GM12878 (cell line): ENCODE measurements around the gene STAT5B. TPM values are rescaled to one million over a fixed set of nuclear protein-coding genes. Genes with fewer than 3 reads are reported as not detected.
A peak's percentile ranks its signal among the peaks of the same experiment; 100 is the strongest.

ENCODE experiments used
- ASH2L ChIP-seq: fragments of 300-600, 200-600 bp; sonication (generic); IDR thresholded peaks from 2 replicates; pipeline ENCODE4 v1.6.1; 2017; ENCODE audit warnings: low read depth, mild to moderate bottlenecking, borderline replicate concordance
- CBX3 ChIP-seq: fragments of 200-600 bp; sonication (generic); IDR thresholded peaks from 2 replicates; pipeline ENCODE4 v1.6.1; 2016; ENCODE audit warnings: low read depth, borderline replicate concordance
- CEBPZ ChIP-seq: fragments of 150-350 bp; IDR thresholded peaks from 2 replicates; pipeline ENCODE4 v1.6.1; 2016; ENCODE audit warnings: low read depth, low read length
- CHD1 ChIP-seq: IDR thresholded peaks from 2 replicates; pipeline ENCODE4 v1.6.1; 2012; ENCODE audit warnings: low read depth, low read length, improper control_type of control experiment
- EGR1 ChIP-seq, 2 experiments: IDR thresholded peaks; 1 replicate in 1 of 2; 2 replicates in 1 of 2; pipeline ENCODE4 v1.6.1; 2011 to 2012; ENCODE audit warnings: low read depth in 2 of 2, low read length in 2 of 2, borderline replicate concordance in 1 of 2, mild to moderate bottlenecking in 1 of 2, moderate library complexity in 1 of 2
- EP300 ChIP-seq, 2 experiments: fragments of 150-350 bp in 1 of 2; IDR thresholded peaks; 2 replicates each; pipeline ENCODE4 v1.6.1; 2011 to 2012; ENCODE audit warnings: low read depth in 2 of 2, low read length in 2 of 2, borderline replicate concordance in 1 of 2, improper control_type of control experiment in 1 of 2, inconsistent platforms in 1 of 2; ENCODE audit not compliant: control insufficient read depth in 1 of 2
- KAT2A ChIP-seq: conservative IDR thresholded peaks from 2 replicates; pipeline ENCODE4 v1.6.1; 2011; ENCODE audit warnings: low read depth, low read length; ENCODE audit not compliant: control insufficient read depth
- KDM1A ChIP-seq: fragments of 200-600 bp; sonication (generic); IDR thresholded peaks from 2 replicates; pipeline ENCODE4 v1.6.1; 2016; ENCODE audit warnings: borderline replicate concordance
- MTA2 ChIP-seq: fragments of 450-650 bp; IDR thresholded peaks from 2 replicates; pipeline ENCODE4 v1.6.1; 2016; ENCODE audit warnings: low read depth, mild to moderate bottlenecking, moderate library complexity
- MTA3 ChIP-seq: IDR thresholded peaks from 2 replicates; pipeline ENCODE4 v1.6.1; 2012; ENCODE audit warnings: low read length, inconsistent platforms, borderline replicate concordance
- NFYA ChIP-seq: IDR thresholded peaks from 2 replicates; pipeline ENCODE4 v1.6.1; 2011; ENCODE audit warnings: low read depth, mild to moderate bottlenecking, low read length, improper control_type of control experiment, borderline replicate concordance
- NR2F1 ChIP-seq: fragments of 450-650 bp; conservative IDR thresholded peaks from 2 replicates; pipeline ENCODE4 v1.6.1; 2017; ENCODE audit warnings: mild to moderate bottlenecking
- POLR2AphosphoS2 ChIP-seq: IDR thresholded peaks from 2 replicates; pipeline ENCODE4 v1.6.1; 2011; ENCODE audit warnings: low read depth, mild to moderate bottlenecking, low read length, improper control_type of control experiment, moderate library complexity
- SMC3 ChIP-seq: IDR thresholded peaks from 2 replicates; pipeline ENCODE4 v1.6.1; 2011; ENCODE audit warnings: low read length, improper control_type of control experiment, borderline replicate concordance
- polyA plus RNA-seq, 11 experiments: library from polyadenylated mRNA; depleted of rRNA in 4 of 11; unstranded in 6 of 11; stranded (reverse) in 5 of 11; fragments of >200 nt; fragmentation: Nextera tagmentation in 4 of 11; fragmentation: Illumina TruSeq in 1 of 11; extraction: Ambion mirVana in 4 of 11; extraction: Trizol in 1 of 11; gene quantifications; 1 replicate in 1 of 11; 2 replicates in 10 of 11; pipeline versions ENCODE4 v1.2.1 to v1.2.3, GENCODE V29; 2011 to 2016; ENCODE audit warnings: inconsistent platforms in 2 of 11, missing spikeins in 2 of 11, low read depth in 1 of 11
- total RNA-seq, 4 experiments: library from RNA; depleted of rRNA in 3 of 4; stranded (reverse); fragments of >200 nt in 3 of 4; fragmentation: Illumina TruSeq in 1 of 4; extraction: Trizol in 1 of 4; gene quantifications; 2 replicates each; pipeline versions ENCODE4 v1.2.1 to v1.2.3, GENCODE V29; 2013 to 2021
- TF ChIP-seq, protein P1 (sequence below): fragments of 450-650 bp; IDR thresholded peaks from 2 replicates; pipeline ENCODE4 v1.6.1; 2017; ENCODE audit warnings: mild to moderate bottlenecking, low read depth, inconsistent platforms; ENCODE audit not compliant: poor library complexity, severe bottlenecking
- TF ChIP-seq, protein P2 (sequence below): IDR thresholded peaks from 2 replicates; pipeline ENCODE4 v1.6.1; 2011; ENCODE audit warnings: borderline replicate concordance, low read depth, mild to moderate bottlenecking, moderate library complexity, mixed read lengths, low read length; ENCODE audit not compliant: insufficient read depth; ENCODE audit errors: extremely low read length
- TF ChIP-seq, protein P3 (sequence below): fragments of 450-650 bp; conservative IDR thresholded peaks from 2 replicates; pipeline ENCODE4 v1.6.1; 2017; ENCODE audit warnings: mild to moderate bottlenecking, moderate library complexity
- TF ChIP-seq, protein P4 (sequence below), 3 experiments: IDR thresholded peaks in 2 of 3; conservative IDR thresholded peaks in 1 of 3; 2 replicates each; pipeline ENCODE4 v1.5.1; 2011; ENCODE audit warnings: low read depth in 3 of 3, low read length in 3 of 3, mild to moderate bottlenecking in 3 of 3, control low read depth in 2 of 3, moderate library complexity in 2 of 3, inconsistent platforms in 1 of 3, mixed read lengths in 1 of 3; ENCODE audit not compliant: control insufficient read depth in 2 of 3, insufficient read depth in 1 of 3; ENCODE audit errors: extremely low read depth in 1 of 3

Gene STAT5B
- total and polyA plus RNA-seq, 10 of the 15 experiments (the other 5 are each of a cell fraction or from before 2014, with no cell fraction given): 11.0 to 69.6 (median 46.7) TPM

GRCh38 chr17:42276359-42276608 is at the start of gene STAT5B (continued):
- TF ChIP-seq, protein P1, sequence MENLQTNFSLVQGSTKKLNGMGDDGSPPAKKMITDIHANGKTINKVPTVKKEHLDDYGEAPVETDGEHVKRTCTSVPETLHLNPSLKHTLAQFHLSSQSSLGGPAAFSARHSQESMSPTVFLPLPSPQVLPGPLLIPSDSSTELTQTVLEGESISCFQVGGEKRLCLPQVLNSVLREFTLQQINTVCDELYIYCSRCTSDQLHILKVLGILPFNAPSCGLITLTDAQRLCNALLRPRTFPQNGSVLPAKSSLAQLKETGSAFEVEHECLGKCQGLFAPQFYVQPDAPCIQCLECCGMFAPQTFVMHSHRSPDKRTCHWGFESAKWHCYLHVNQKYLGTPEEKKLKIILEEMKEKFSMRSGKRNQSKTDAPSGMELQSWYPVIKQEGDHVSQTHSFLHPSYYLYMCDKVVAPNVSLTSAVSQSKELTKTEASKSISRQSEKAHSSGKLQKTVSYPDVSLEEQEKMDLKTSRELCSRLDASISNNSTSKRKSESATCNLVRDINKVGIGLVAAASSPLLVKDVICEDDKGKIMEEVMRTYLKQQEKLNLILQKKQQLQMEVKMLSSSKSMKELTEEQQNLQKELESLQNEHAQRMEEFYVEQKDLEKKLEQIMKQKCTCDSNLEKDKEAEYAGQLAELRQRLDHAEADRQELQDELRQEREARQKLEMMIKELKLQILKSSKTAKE: no peak
- TF ChIP-seq, protein P2, sequence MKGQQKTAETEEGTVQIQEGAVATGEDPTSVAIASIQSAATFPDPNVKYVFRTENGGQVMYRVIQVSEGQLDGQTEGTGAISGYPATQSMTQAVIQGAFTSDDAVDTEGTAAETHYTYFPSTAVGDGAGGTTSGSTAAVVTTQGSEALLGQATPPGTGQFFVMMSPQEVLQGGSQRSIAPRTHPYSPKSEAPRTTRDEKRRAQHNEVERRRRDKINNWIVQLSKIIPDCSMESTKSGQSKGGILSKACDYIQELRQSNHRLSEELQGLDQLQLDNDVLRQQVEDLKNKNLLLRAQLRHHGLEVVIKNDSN: no peak
- TF ChIP-seq ASH2L (no peak), KAT2A (no peak), CHD1 (no peak), EP300 (IDR thresholded peaks at IDR 0.05; ENCODE audit: borderline replicate concordance in 1 of 2, control insufficient read depth in 1 of 2, low read depth in 2 of 2, low read length in 2 of 2) (no peak), SMC3 (no peak), POLR2AphosphoS2 (peak; percentile 69; the same call in 1 of the 2 replicates), MTA2 (no peak), MTA3 (no peak), NFYA (no peak), EGR1 (IDR thresholded peaks at IDR 0.05; ENCODE audit: borderline replicate concordance in 1 of 2, low read depth in 2 of 2, low read length in 2 of 2) (peak in 1 of 2 experiments; percentile 51; a peak in 1 of 3 replicates), CEBPZ (no peak), NR2F1 (0 out of 2 replicates have a peak, but pooled peaks have one; percentile 15), KDM1A (no peak), CBX3 (no peak)
- TF ChIP-seq, protein P3, sequence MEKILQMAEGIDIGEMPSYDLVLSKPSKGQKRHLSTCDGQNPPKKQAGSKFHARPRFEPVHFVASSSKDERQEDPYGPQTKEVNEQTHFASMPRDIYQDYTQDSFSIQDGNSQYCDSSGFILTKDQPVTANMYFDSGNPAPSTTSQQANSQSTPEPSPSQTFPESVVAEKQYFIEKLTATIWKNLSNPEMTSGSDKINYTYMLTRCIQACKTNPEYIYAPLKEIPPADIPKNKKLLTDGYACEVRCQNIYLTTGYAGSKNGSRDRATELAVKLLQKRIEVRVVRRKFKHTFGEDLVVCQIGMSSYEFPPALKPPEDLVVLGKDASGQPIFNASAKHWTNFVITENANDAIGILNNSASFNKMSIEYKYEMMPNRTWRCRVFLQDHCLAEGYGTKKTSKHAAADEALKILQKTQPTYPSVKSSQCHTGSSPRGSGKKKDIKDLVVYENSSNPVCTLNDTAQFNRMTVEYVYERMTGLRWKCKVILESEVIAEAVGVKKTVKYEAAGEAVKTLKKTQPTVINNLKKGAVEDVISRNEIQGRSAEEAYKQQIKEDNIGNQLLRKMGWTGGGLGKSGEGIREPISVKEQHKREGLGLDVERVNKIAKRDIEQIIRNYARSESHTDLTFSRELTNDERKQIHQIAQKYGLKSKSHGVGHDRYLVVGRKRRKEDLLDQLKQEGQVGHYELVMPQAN: no peak; the same call in 1 of the 2 replicates
- TF ChIP-seq, protein P4, sequence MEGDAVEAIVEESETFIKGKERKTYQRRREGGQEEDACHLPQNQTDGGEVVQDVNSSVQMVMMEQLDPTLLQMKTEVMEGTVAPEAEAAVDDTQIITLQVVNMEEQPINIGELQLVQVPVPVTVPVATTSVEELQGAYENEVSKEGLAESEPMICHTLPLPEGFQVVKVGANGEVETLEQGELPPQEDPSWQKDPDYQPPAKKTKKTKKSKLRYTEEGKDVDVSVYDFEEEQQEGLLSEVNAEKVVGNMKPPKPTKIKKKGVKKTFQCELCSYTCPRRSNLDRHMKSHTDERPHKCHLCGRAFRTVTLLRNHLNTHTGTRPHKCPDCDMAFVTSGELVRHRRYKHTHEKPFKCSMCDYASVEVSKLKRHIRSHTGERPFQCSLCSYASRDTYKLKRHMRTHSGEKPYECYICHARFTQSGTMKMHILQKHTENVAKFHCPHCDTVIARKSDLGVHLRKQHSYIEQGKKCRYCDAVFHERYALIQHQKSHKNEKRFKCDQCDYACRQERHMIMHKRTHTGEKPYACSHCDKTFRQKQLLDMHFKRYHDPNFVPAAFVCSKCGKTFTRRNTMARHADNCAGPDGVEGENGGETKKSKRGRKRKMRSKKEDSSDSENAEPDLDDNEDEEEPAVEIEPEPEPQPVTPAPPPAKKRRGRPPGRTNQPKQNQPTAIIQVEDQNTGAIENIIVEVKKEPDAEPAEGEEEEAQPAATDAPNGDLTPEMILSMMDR (IDR thresholded peaks at IDR 0.05 in 2 of 3, conservative IDR thresholded peaks at IDR 0.05 in 1 of 3; ENCODE audit: control insufficient read depth in 2 of 3, extremely low read depth in 1 of 3, insufficient read depth in 1 of 3, low read depth in 3 of 3, low read length in 3 of 3): no peak
